Spinal cord (tissue), 10 donors: ENCODE measurements around the gene SENP2. TPM values are rescaled to one million over a fixed set of nuclear protein-coding genes. Genes with fewer than 3 reads are reported as not detected.

Source experiments
- DNase-seq, 6 donors: peaks; one replicate each; pipeline versions ENCODE4 v3.0.0 to v3.0.0-alpha.2; 2013 to 2015; ENCODE audit warnings: low spot score in 6 of 6, low read depth in 4 of 6
- H3K27ac ChIP-seq: one replicate; pipeline ENCODE4 v1.5.1; 2013; ENCODE audit warnings: low read depth, low read length, control low read depth
- H3K27me3 ChIP-seq: one replicate; pipeline ENCODE4 v1.6.1; 2013; ENCODE audit warnings: low read length; ENCODE audit not compliant: control insufficient read depth, insufficient read depth
- H3K36me3 ChIP-seq: one replicate; pipeline ENCODE4 v1.6.1; 2013; ENCODE audit warnings: low read length; ENCODE audit not compliant: control insufficient read depth, insufficient read depth
- H3K4me1 ChIP-seq: one replicate; pipeline ENCODE4 v1.6.1; 2013; ENCODE audit warnings: low read length; ENCODE audit not compliant: control insufficient read depth, insufficient read depth
- H3K4me3 ChIP-seq: one replicate; pipeline ENCODE4 v1.5.1; 2013; ENCODE audit warnings: low read depth, low read length, control low read depth
- H3K9me3 ChIP-seq: one replicate; pipeline ENCODE4 v1.6.1; 2013; ENCODE audit warnings: low read length; ENCODE audit not compliant: control insufficient read depth, insufficient read depth
- WGBS: methylation state at CpG from one replicate; pipeline ENCODE4 v1.1.5; 2013; ENCODE audit warnings: missing lambda C conversion rate; ENCODE audit not compliant: insufficient coverage; 5-methylcytosine and 5-hydroxymethylcytosine counted together
- long read RNA-seq, 4 donors: transcript quantifications; one replicate each; lab custom pipeline, GENCODE V29; 2026
- polyA plus RNA-seq, 2 donors: library from polyadenylated mRNA; unstranded; fragments of 120-200 nt; gene quantifications; one replicate each; pipeline ENCODE4 v1.2.1, GENCODE V29; 2013; ENCODE audit not compliant: insufficient read length in 2 of 2
- total RNA-seq, 2 donors: library from RNA; depleted of rRNA in 1 of 2; stranded (reverse); fragments of 120-200 nt in 1 of 2; fragments of >200 nt in 1 of 2; gene quantifications; one replicate each; pipeline versions ENCODE4 v1.2.3 to v1.2.4, GENCODE V29; 2013 to 2014
- donor health status: healthy.

Gene SENP2
- total RNA-seq = 10 to 100 TPM; 49.5 to 70.1 TPM
- 10 to 100 TPM; 40.7 to 46.7 TPM for polyA plus RNA-seq
- long read RNA-seq, donor 1, partial matches to known transcripts = 24 of 24 reads
- long read RNA-seq, donor 1, other reads (novel, unspliced or antisense) = 0 of 24 reads
- long read RNA-seq, donor 2, full-length matches to known transcripts = 2 of 30 reads
- long read RNA-seq, donor 2, partial matches to known transcripts = 28 of 30 reads
- long read RNA-seq, donor 2, other reads (novel, unspliced or antisense) = 0 of 30 reads
- long read RNA-seq, donor 3, partial matches to known transcripts = 13 of 13 reads
- long read RNA-seq, donor 3, other reads (novel, unspliced or antisense) = 0 of 13 reads
- long read RNA-seq, donor 4, full-length matches to known transcripts = 4 of 141 reads
- long read RNA-seq, donor 4, partial matches to known transcripts = 137 of 141 reads
- long read RNA-seq, donor 4, other reads (novel, unspliced or antisense) = 0 of 141 reads

DNA sequence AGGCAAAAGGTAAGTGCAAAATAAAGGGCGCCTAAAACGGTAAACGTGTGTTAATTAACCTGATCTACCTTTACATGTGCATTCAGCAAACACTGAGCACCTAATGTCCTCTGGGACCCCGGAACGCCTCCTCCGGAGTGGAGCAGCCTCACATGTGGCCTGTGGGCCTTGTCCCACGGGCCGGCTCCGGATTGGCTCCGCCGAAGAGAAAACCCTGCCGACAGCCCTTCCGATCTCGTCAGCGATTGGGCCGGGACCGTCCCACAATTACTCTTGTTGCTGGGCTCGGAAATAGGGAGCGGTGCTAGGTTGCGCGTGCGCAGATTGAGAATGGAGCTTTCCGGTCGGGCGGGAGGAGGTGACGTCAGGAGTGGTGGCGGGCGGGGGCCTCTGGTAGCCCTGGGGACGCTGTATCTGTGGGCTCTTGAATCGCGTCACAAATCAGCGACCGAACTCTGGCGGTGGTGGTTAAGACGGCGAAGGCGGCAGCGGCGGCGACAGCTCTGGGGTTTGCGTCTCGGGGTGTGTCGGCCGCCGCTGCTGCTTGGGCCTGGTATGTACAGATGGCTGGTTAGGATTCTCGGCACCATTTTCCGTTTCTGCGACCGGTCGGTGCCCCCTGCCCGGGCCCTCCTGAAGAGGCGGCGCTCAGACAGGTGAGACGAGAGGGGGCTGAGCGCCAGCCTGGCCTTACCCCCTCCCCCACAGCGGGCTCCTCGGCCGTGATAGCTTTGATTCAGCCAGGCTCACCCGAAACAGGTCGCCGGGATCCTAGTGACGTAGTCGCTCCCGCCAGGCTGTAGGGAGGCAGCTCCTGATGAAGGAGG is at the start of gene SENP2:
Gene SENP2 (plus strand): TSS at position 437 of the 827 bp plus-strand sequence. CDS start 119 bp downstream, at position 556.
- peak within 1 kb of the TSS; percentile 78 for H3K4me3 ChIP-seq
- peak; percentile 98 to 100 (median 99) for DNase-seq
- H3K4me1 ChIP-seq = peaks cover 20% of the 10 kb centered on the region
- no peaks in the 10 kb centered on the region for H3K27me3 ChIP-seq
- no peaks in the 10 kb centered on the region for H3K9me3 ChIP-seq
- H3K27ac ChIP-seq = peak within 1 kb of the TSS; percentile 92
- WGBS = 0% methylated on average over 61 of the region's 64 CpGs
- H3K36me3 ChIP-seq = peaks cover 5% of the 10 kb centered on the region

DNA sequence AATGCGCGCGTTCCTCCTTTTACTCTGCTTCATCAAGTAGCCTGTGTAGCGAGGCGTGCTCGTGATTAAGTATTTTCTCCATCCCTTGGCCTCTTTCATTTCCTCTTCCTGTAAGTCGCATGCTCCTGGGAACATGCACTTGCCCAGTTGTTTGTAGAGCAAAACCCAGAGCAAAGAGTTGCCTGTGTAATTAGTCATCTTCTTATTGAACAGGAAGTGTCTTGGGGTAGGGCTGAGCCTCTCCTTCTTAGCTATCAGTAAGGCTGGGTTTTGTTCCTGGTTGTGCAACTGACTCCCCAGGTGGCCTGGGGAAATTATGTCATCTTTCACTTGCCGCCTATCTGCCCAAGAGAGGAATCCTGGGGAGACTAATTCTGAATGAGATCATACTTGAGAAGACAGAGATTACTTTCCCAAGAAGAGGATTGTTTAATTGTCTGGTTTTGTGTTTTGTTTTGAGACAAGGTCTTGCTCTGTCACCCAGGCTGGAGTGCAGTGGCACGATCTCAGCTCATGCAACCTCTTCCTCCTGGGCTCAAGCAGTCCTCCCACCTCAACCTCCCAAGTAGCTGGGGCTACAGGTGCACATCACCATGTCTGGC is 48.6 kb upstream of the SENP2 start:
- no peaks in the 10 kb centered on the region for H3K36me3 ChIP-seq
- DNase-seq = no peak
- H3K4me1 ChIP-seq = no peaks in the 10 kb centered on the region
- H3K27ac ChIP-seq = no peak overlapping the region
- no peaks in the 10 kb centered on the region for H3K9me3 ChIP-seq
- H3K4me3 ChIP-seq = no peak overlapping the region
- no peaks in the 10 kb centered on the region for H3K27me3 ChIP-seq
- WGBS = no CpG with 5 or more reads among the region's 9 CpGs

DNA sequence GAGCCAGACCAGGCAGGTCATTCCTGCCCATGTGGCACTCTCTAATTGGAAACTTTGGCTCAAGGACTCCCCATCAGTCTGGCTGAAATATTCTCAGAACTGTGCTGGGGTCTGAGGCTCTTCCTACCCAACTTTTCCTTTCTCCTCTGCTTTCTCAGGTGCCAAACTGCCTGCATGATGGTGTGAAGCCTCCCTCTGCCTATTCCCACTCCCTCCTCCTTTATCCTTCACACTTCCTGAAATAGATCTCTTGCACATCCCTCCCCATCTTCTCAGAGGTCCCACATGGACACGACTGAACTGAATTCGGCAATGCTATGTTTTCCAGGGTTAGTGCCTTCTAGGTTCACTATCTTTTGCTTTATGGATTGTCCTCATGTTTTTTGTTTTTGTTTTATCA is 46.2 kb upstream of the SENP2 start:
- no peak overlapping the region for H3K27ac ChIP-seq
- no peaks in the 10 kb centered on the region for H3K4me1 ChIP-seq
- no peak overlapping the region for H3K4me3 ChIP-seq
- H3K27me3 ChIP-seq = no peaks in the 10 kb centered on the region
- no peak for DNase-seq
- H3K9me3 ChIP-seq = no peaks in the 10 kb centered on the region
- H3K36me3 ChIP-seq = no peaks in the 10 kb centered on the region
- no CpG with 5 or more reads among the region's 2 CpGs for WGBS

DNA sequence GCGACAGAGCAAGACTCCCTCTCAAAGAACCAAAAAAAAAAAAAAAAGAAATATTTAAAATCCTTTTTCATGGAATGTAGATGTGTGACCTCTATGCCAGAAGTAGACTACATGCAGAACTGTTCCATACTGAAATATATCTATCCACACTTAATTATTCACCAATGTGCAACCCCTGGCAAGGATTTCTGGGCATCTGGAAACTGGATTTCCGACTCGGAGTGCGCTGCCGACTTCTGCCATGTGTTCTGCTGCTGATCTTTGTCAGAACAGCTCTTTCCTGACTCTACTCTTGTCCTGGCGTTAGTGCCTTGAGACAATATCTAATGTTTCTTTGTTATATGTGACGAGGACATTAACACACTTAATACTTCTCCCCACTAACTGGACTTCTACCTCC is 45.4 kb upstream of the SENP2 start:
- no peaks in the 10 kb centered on the region for H3K4me1 ChIP-seq
- H3K4me3 ChIP-seq = no peak overlapping the region
- 92% methylated on average over 4 of the region's 7 CpGs for WGBS
- no peaks in the 10 kb centered on the region for H3K36me3 ChIP-seq
- no peak for DNase-seq
- H3K27ac ChIP-seq = no peak overlapping the region
- H3K27me3 ChIP-seq = no peaks in the 10 kb centered on the region
- H3K9me3 ChIP-seq = no peaks in the 10 kb centered on the region

DNA sequence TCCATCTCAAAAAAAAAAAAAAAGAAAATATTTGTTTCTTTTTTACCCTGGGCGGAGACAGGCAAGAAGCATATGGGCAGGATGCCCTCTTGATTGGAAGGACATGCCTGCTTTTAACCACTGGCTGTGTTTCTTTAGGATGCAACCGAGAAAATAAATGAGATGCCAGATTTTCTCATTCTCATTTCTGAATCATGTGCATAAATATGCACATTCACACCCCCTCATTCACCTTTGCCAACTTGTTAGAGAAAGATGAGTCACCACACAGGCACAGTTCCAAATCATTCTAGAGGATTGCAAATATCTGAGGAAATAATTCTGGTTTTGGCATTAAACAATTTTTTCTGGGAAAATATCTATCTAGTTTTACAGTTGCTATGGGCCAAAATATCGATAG is 37.0 kb upstream of the SENP2 start:
- WGBS = 100% methylated on average over 1 of the region's 3 CpGs
- H3K4me3 ChIP-seq = no peak overlapping the region
- no peak overlapping the region for H3K27ac ChIP-seq
- peak in 2 of 6 donors; percentile 37 to 44 for DNase-seq
- no peaks in the 10 kb centered on the region for H3K36me3 ChIP-seq
- H3K27me3 ChIP-seq = no peaks in the 10 kb centered on the region
- H3K4me1 ChIP-seq = no peaks in the 10 kb centered on the region
- no peaks in the 10 kb centered on the region for H3K9me3 ChIP-seq

DNA sequence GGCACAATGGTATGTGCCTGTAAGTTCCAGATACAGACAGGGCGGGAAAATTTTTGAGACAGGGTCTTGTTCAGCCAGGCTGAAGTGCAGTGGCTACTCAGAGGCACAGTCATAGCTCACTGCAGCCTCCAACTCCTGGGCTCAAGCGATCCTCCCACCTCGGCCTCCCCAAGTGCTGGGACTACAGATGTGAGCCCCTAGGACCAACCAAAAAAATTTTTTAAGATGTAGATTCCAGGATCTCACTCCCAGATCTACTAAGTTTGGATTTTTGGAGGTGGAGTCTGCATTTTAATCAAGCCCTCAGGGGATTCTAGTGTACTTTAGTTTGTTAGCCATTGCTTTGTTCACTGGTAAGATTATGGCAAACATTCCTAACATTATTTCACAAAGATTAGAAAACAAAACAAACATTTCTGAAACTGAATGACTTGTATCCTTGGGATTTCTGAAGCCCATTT is 36.4 kb upstream of the SENP2 start:
- Histone ChIP-seq H3K36me3 (no peaks in the 10 kb centered on the region), H3K9me3 (no peaks in the 10 kb centered on the region), H3K27me3 (no peaks in the 10 kb centered on the region), H3K4me3 (no peak overlapping the region), H3K4me1 (no peaks in the 10 kb centered on the region), H3K27ac (no peak overlapping the region)
- 67% methylated on average over 1 of the region's 3 CpGs for WGBS
- no peak for DNase-seq

DNA sequence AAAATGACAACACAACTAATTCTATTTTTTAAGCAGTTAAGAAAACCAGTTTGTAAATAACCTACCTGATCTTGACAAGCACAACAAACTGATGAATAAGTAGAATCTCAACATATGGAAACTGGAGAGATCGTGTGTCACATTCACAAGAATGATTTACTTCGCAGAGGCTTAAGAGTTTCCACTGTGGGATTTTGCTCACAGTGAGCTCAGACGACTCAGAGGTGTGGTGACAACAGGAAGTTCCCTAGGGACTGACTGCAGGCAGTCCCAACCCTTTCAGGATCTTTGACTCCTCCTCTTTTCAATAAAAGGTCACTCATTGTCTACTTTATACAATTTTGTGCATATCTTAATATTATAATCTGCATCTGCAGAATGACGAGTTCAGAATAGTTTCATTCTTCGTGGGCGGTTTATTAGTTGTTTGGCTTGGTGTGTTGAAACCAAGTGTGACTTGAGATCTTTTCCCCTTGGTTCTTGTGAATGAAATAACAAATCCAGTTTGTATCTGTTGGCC is 33.7 kb upstream of the SENP2 start, which contains the start of gene LIPH:
Gene LIPH (minus strand): TSS at position 231 of the 520 bp plus-strand sequence. CDS start 117 bp downstream, at position 114.
- no peaks in the 10 kb centered on the region for H3K4me1 ChIP-seq
- no peak within 1 kb of the TSS for H3K4me3 ChIP-seq
- WGBS = 53% methylated on average over 6 of the region's 6 CpGs
- H3K27me3 ChIP-seq = no peaks in the 10 kb centered on the region
- H3K36me3 ChIP-seq = no peaks in the 10 kb centered on the region
- DNase-seq = no peak
- H3K27ac ChIP-seq = no peak within 1 kb of the TSS
- H3K9me3 ChIP-seq = no peaks in the 10 kb centered on the region

DNA sequence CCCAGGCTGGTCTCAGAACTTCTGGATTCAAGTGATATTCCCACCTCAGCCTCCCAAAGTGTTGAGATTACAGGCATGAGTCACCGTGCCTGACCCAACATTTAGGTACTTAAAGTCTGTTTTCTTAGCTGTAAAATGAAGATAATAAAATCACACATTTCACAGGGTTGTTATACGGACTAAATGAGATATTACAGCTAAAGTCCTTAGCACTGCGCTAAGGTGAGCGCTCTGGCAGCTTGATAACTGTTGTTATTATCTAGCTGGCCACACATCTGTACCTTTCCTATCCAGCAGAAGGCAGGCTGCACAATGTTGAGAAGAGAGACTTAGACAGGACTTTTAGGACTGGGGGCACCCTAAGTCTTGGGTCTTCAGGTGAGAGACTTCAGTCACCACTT is 31.0 kb upstream of the SENP2 start:
- no peaks in the 10 kb centered on the region for H3K9me3 ChIP-seq
- no peaks in the 10 kb centered on the region for H3K27me3 ChIP-seq
- H3K36me3 ChIP-seq = no peaks in the 10 kb centered on the region
- no peak overlapping the region for H3K27ac ChIP-seq
- H3K4me1 ChIP-seq = peaks cover 8% of the 10 kb centered on the region
- no CpG with 5 or more reads among the region's 4 CpGs for WGBS
- no peak overlapping the region for H3K4me3 ChIP-seq
- no peak for DNase-seq

DNA sequence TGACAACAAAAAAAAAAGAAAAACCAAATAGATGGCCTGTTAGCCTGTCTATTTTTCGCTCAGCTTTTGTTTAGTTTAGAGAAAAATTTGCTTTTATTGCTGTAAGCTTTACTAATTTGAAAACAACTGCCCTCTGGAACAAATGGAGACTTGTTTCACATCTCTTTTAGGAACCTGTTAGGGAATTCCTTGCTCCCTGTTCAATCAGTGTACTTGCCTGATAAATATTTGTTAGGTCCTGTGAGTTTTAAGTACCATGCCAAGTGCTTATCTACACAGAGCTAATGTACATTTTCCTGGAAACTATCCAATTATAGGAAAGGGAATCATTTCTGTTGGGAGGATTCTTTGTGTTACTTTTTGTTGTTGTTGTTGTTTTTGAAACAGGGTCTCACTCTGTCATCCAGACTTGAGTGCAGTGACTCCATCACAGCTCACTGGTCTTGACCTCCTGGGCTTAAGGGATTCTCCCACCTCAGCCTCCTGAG is 30.2 kb upstream of the SENP2 start:
- H3K27ac ChIP-seq = no peak overlapping the region
- no peaks in the 10 kb centered on the region for H3K36me3 ChIP-seq
- no peak overlapping the region for H3K4me3 ChIP-seq
- peaks cover 8% of the 10 kb centered on the region for H3K4me1 ChIP-seq
- peak in 1 of 6 donors; percentile 56 for DNase-seq
- no peaks in the 10 kb centered on the region for H3K9me3 ChIP-seq
- no CpG with 5 or more reads among the region's 1 CpG for WGBS
- no peaks in the 10 kb centered on the region for H3K27me3 ChIP-seq
